ENCODE measurements around the gene BTN1A1. TPM values are rescaled to one million over a fixed set of nuclear protein-coding genes. Genes with fewer than 3 reads are reported as not detected.

Gene BTN1A1
- total and polyA plus RNA-seq, 9 of the 15 experiments (the other 6 are each of a cell fraction or from before 2014, with no cell fraction given), result 0.01 to 0.15 (median 0.06) TPM; not detected in 4

GRCh38 chr6:26520237-26520849 is 20.2 kb downstream of the BTN1A1 start (continued):
- TF ChIP-seq RNF219 (CRISPR knock-in tag; IDR thresholded peaks at IDR 0.05) (peak; percentile 77; the same call in 1 of the 2 replicates), SMC3 (conservative IDR thresholded peaks at IDR 0.05; ENCODE audit: insufficient read depth, low read depth, low read length) (no peak), ILF3 (IDR thresholded peaks at IDR 0.05; ENCODE audit: borderline replicate concordance) (no peak), ZBTB5 (IDR thresholded peaks at IDR 0.05) (no peak), BRD9 (IDR thresholded peaks at IDR 0.05; ENCODE audit: low read depth, partially characterized antibody) (peak; percentile 56), PHF21A (IDR thresholded peaks at IDR 0.05; ENCODE audit: borderline replicate concordance, low read depth) (peak; percentile 57; the same call in 1 of the 2 replicates), ZNF143 (CRISPR knock-in tag; IDR thresholded peaks at IDR 0.05) (no peak), TBL1XR1 (IDR thresholded peaks at IDR 0.05; ENCODE audit: low read length in 2 of 2) (peak in 1 of 2 experiments; percentile 63; a peak in 2 of 4 replicates), NBN (IDR thresholded peaks at IDR 0.05; ENCODE audit: low read depth) (peak; percentile 68; the same call in 1 of the 2 replicates), ZNF146 (CRISPR knock-in tag; IDR thresholded peaks at IDR 0.05; ENCODE audit: unreplicated experiment) (no peak), DMBX1 (CRISPR knock-in tag; IDR thresholded peaks at IDR 0.05; ENCODE audit: borderline replicate concordance) (peak; percentile 97), KDM1A (IDR thresholded peaks at IDR 0.05) (no peak), POLR2AphosphoS5 (IDR thresholded peaks at IDR 0.05; ENCODE audit: control insufficient read depth, insufficient read depth, low read depth, low read length) (no peak), L3MBTL2 (IDR thresholded peaks at IDR 0.05) (peak; percentile 99), CBX2 (IDR thresholded peaks at IDR 0.05; ENCODE audit: insufficient read depth, low read length, poor library complexity, severe bottlenecking) (no peak), MNT (conservative IDR thresholded peaks at IDR 0.05) (peak; percentile 91 to 92), GATAD2A (IDR thresholded peaks at IDR 0.05) (0 out of 2 replicates have a peak, but pooled peaks have one; percentile 36), GATAD2B (IDR thresholded peaks at IDR 0.05; ENCODE audit: borderline replicate concordance) (no peak), SMAD4 (CRISPR knock-in tag; conservative IDR thresholded peaks at IDR 0.05) (peak; percentile 97), CGGBP1 (CRISPR knock-in tag; IDR thresholded peaks at IDR 0.05) (no peak), TFAM (CRISPR knock-in tag; conservative IDR thresholded peaks at IDR 0.05) (no peak), NFIX (CRISPR knock-in tag; IDR thresholded peaks at IDR 0.05; ENCODE audit: low read depth) (no peak; the same call in 1 of the 2 replicates)
